Measurements from ENCODE around the gene AUTS2.

The AUTS2 gene

DNA sequence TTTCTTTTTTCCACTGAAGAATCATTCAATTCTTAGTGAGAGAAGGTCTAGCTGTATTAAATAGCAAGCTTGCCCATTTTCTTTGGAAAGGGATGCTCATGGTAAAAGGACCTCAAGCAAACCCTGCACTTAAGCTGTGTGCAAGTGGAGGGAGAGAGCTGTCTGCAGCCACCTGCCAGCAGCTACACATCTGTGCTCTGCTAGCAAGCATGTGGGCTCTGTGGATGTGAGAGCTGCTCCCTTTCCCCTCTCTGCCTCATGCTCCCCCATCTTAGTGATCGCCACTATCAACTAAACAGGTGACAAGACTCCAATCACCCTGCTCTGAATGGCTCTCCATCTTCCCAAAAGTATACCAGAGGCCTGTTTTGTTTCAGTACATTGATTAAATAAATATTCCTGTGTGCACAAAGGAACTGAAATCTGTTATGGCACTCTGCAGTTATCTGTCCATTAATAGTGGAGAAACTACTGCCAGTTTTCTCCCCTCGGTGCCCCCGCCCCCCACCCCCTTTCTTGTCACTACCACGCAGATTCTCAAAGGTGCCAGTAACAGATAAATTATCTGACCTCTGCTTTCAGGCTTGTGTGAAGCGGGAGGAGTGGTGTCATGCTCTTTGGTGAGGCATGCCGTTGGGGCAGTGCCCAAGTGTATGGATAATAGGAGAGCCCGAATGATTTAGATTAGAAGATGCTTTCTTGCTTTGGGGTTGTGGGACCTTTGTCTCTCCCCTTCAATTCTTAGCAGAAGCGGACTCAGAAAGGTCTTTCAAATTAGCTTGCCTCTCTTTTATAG is 26.4 kb downstream of the AUTS2 start:
- Histone ChIP-seq H3K27me3 (ENCODE audit: insufficient read depth, insufficient read length) (peaks cover 16% of the 10 kb centered on the region), H3K4me1 (ENCODE audit: insufficient read depth, insufficient read length) (peaks cover 4% of the 10 kb centered on the region)

DNA sequence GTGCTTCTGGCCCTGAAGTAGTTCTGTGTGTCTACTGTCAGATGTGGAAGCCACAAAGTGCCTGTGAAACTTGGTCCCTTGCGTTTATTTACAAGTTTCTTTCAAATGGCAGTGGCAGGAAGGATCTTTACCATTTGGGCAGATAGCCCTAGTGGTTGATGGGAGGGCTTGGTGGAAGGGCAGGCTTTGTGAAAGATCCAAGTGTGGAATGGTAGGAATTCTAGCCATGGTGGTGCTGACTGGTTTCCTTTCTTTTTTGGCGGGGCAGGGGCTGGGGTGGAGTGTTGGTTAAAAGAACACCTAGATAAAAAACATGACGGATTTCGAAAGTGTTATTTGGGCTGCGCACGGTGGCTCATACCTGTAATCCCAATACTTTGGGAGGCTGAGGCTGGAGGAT is 27.0 kb downstream of the AUTS2 start:
- Histone ChIP-seq H3K36me3 (ENCODE audit: insufficient read depth, insufficient read length, low read length) (no peaks in the 10 kb centered on the region), H3K27me3 (ENCODE audit: insufficient read depth, insufficient read length) (peaks cover 11% of the 10 kb centered on the region), H3K4me1 (ENCODE audit: insufficient read depth, insufficient read length) (peaks cover 4% of the 10 kb centered on the region), H3K9me3 (ENCODE audit: insufficient read depth, low read length) (no peaks in the 10 kb centered on the region), H3K4me3 (ENCODE audit: insufficient read length, low read depth) (no peak overlapping the region), H3K9ac (ENCODE audit: insufficient read length, low read depth) (no peak overlapping the region)
- peak; percentile 52 for DNase-seq (ENCODE audit: low read depth, low spot score)
- TF ChIP-seq SUZ12 (IDR thresholded peaks at IDR 0.05; ENCODE audit: extremely low read depth, insufficient read depth, insufficient read length) (no peak), YY1 (IDR thresholded peaks at IDR 0.05; ENCODE audit: insufficient read depth, insufficient read length) (no peak), ZNF274 (IDR thresholded peaks at IDR 0.05; ENCODE audit: low read depth, low read length) (no peak)

More for the DNA sequence above, 26.4 kb downstream of the AUTS2 start:
- TF ChIP-seq ZNF274 (IDR thresholded peaks at IDR 0.05; ENCODE audit: low read depth, low read length) = no peak
- TF ChIP-seq SUZ12 (IDR thresholded peaks at IDR 0.05; ENCODE audit: extremely low read depth, insufficient read depth, insufficient read length) = no peak
- no peak for TF ChIP-seq YY1 (IDR thresholded peaks at IDR 0.05; ENCODE audit: insufficient read depth, insufficient read length)
- no peak for DNase-seq (ENCODE audit: low read depth, low spot score)
- Histone ChIP-seq H3K4me3 (ENCODE audit: insufficient read length, low read depth) (no peak overlapping the region), H3K9me3 (ENCODE audit: insufficient read depth, low read length) (no peaks in the 10 kb centered on the region), H3K36me3 (ENCODE audit: insufficient read depth, insufficient read length, low read length) (no peaks in the 10 kb centered on the region), H3K9ac (ENCODE audit: insufficient read length, low read depth) (no peak overlapping the region)

DNA sequence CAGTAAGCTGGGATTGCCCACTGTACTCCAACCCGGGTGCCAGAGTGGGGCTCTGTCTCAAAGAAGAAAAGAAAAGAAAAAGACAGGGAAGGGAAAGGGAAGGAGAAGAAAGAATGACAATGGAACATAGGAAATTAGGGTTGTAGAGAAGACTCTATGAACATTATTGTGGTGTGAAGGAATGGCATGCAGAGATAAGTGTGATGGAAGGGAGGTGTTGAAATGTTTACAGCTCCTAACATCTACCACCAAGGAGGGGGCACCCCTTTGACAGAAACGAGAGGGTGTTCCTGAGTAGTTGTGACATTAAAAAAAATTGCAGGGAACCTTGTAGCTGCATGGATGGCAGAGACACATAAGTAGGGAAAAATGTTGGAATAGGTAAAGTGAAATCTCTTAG is 27.5 kb downstream of the AUTS2 start:
- H3K9me3 ChIP-seq (ENCODE audit: insufficient read depth, low read length) = no peaks in the 10 kb centered on the region
- no peak overlapping the region for H3K9ac ChIP-seq (ENCODE audit: insufficient read length, low read depth)
- no peak for DNase-seq (ENCODE audit: low read depth, low spot score)
- H3K4me1 ChIP-seq (ENCODE audit: insufficient read depth, insufficient read length) = peaks cover 4% of the 10 kb centered on the region
- no peak for TF ChIP-seq YY1 (IDR thresholded peaks at IDR 0.05; ENCODE audit: insufficient read depth, insufficient read length)
- no peak for TF ChIP-seq ZNF274 (IDR thresholded peaks at IDR 0.05; ENCODE audit: low read depth, low read length)
- no peak for TF ChIP-seq SUZ12 (IDR thresholded peaks at IDR 0.05; ENCODE audit: extremely low read depth, insufficient read depth, insufficient read length)
- no peak overlapping the region for H3K4me3 ChIP-seq (ENCODE audit: insufficient read length, low read depth)
- peaks cover 5% of the 10 kb centered on the region for H3K27me3 ChIP-seq (ENCODE audit: insufficient read depth, insufficient read length)
- H3K36me3 ChIP-seq (ENCODE audit: insufficient read depth, insufficient read length, low read length) = no peaks in the 10 kb centered on the region

- no peak for TF ChIP-seq SUZ12 (IDR thresholded peaks at IDR 0.05; ENCODE audit: extremely low read depth, insufficient read depth, insufficient read length)
- no peak for TF ChIP-seq YY1 (IDR thresholded peaks at IDR 0.05; ENCODE audit: insufficient read depth, insufficient read length)
- TF ChIP-seq ZNF274 (IDR thresholded peaks at IDR 0.05; ENCODE audit: low read depth, low read length) = no peak
- Histone ChIP-seq H3K4me3 (ENCODE audit: insufficient read length, low read depth) (no peak overlapping the region), H3K36me3 (ENCODE audit: insufficient read depth, insufficient read length, low read length) (no peaks in the 10 kb centered on the region), H3K9ac (ENCODE audit: insufficient read length, low read depth) (no peak overlapping the region), H3K27me3 (ENCODE audit: insufficient read depth, insufficient read length) (no peaks in the 10 kb centered on the region), H3K4me1 (ENCODE audit: insufficient read depth, insufficient read length) (peaks cover 2% of the 10 kb centered on the region), H3K9me3 (ENCODE audit: insufficient read depth, low read length) (no peaks in the 10 kb centered on the region)
- DNase-seq (ENCODE audit: low read depth, low spot score) = no peak
Measured at GRCh38 chr7:69630292-69630691, 32.0 kb downstream of the AUTS2 start.

- Histone ChIP-seq H3K4me1 (ENCODE audit: insufficient read depth, insufficient read length) (peaks cover 2% of the 10 kb centered on the region), H3K9me3 (ENCODE audit: insufficient read depth, low read length) (no peaks in the 10 kb centered on the region), H3K9ac (ENCODE audit: insufficient read length, low read depth) (no peak overlapping the region), H3K4me3 (ENCODE audit: insufficient read length, low read depth) (no peak overlapping the region), H3K36me3 (ENCODE audit: insufficient read depth, insufficient read length, low read length) (no peaks in the 10 kb centered on the region), H3K27me3 (ENCODE audit: insufficient read depth, insufficient read length) (no peaks in the 10 kb centered on the region)
- TF ChIP-seq ZNF274 (IDR thresholded peaks at IDR 0.05; ENCODE audit: low read depth, low read length) (no peak), YY1 (IDR thresholded peaks at IDR 0.05; ENCODE audit: insufficient read depth, insufficient read length) (no peak), SUZ12 (IDR thresholded peaks at IDR 0.05; ENCODE audit: extremely low read depth, insufficient read depth, insufficient read length) (no peak)
- DNase-seq (ENCODE audit: low read depth, low spot score) = no peak
Measured at GRCh38 chr7:69631131-69631530, 32.9 kb downstream of the AUTS2 start.

DNA sequence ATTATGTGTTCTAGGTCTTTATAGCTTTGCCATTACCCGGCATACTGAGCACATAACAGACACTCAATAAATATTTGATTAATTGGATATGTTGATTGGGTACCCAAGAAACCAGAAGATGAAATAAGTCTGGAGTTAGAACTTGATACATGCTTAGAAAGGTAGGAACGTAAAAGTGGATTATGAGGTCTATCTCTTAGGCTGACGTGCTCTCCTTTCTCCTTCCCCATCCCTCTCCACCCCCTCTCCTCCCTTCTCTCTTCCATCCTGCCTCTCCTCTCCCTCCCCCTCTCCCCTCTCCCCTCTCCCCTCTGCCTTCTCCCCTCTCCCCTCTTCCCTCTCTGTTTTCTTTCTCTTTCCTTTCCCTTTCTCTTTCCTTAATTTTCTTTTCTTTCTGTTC is 34.0 kb downstream of the AUTS2 start:
- H3K4me3 ChIP-seq (ENCODE audit: insufficient read length, low read depth) = no peak overlapping the region
- no peak for DNase-seq (ENCODE audit: low read depth, low spot score)
- no peak for TF ChIP-seq ZNF274 (IDR thresholded peaks at IDR 0.05; ENCODE audit: low read depth, low read length)
- 0 out of 2 replicates have a peak, but pooled peaks cover 3% of the 10 kb centered on the region for H3K9me3 ChIP-seq (ENCODE audit: insufficient read depth, low read length)
- H3K9ac ChIP-seq (ENCODE audit: insufficient read length, low read depth) = no peak overlapping the region
- H3K36me3 ChIP-seq (ENCODE audit: insufficient read depth, insufficient read length, low read length) = no peaks in the 10 kb centered on the region
- H3K27me3 ChIP-seq (ENCODE audit: insufficient read depth, insufficient read length) = no peaks in the 10 kb centered on the region
- H3K4me1 ChIP-seq (ENCODE audit: insufficient read depth, insufficient read length) = peaks cover 2% of the 10 kb centered on the region

DNA sequence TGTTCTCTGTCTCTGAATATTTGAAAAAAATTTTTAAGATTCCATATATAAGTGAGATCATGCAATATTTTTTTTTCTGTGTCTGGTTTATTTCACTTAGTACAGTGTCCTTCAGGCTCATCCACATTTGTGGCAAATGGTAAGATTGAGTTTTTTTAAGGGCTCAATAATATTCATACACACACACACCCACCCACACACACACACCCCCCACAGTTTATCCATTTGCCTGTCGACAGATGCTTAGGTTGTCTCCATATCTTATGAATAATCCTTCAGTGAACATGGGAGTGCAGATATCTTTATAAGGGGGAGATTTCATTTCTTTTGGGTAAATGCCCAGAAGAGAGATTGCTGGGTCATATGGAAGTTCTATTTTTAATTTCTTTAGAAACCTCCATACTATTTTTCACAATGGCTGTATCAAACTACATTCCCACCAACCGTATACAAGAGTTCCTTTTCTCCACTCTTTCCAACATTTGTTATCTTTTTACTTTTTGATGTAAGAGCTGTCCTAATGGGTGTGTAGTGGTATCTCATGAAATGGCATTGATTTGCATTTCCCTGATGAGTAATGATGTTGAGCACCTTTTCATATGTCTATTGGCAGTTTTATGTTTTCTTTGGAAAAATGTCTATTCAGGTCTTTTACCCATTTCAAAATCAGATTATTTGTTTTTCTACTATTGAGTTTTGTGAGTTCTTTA is 35.0 kb downstream of the AUTS2 start:
- Histone ChIP-seq H3K36me3 (ENCODE audit: insufficient read depth, insufficient read length, low read length) (no peaks in the 10 kb centered on the region), H3K27me3 (ENCODE audit: insufficient read depth, insufficient read length) (no peaks in the 10 kb centered on the region), H3K4me1 (ENCODE audit: insufficient read depth, insufficient read length) (peaks cover 2% of the 10 kb centered on the region), H3K9me3 (ENCODE audit: insufficient read depth, low read length) (0 out of 2 replicates have a peak, but pooled peaks cover 9% of the 10 kb centered on the region), H3K4me3 (ENCODE audit: insufficient read length, low read depth) (no peak overlapping the region), H3K9ac (ENCODE audit: insufficient read length, low read depth) (no peak overlapping the region)
- no peak for DNase-seq (ENCODE audit: low read depth, low spot score)
- no peak for TF ChIP-seq YY1 (IDR thresholded peaks at IDR 0.05; ENCODE audit: insufficient read depth, insufficient read length)
- no peak for TF ChIP-seq SUZ12 (IDR thresholded peaks at IDR 0.05; ENCODE audit: extremely low read depth, insufficient read depth, insufficient read length)
- TF ChIP-seq ZNF274 (IDR thresholded peaks at IDR 0.05; ENCODE audit: low read depth, low read length) = no peak
